Measurements from ENCODE around the gene GLS.
"Not testable (repeated sequence)": the region's sequence is repeated elsewhere in the genome, so short reads cannot be mapped to it uniquely, and the experiment has no call there.

The GLS gene

GRCh38 chr2:190856985-190857384 lies 23.6 kb upstream of the GLS start:
- DNase-seq (ENCODE audit: low read depth in 2 of 2) = no peak

GRCh38 chr2:190858817-190859216 lies 21.8 kb upstream of the GLS start:
- DNase-seq (ENCODE audit: low read depth in 2 of 2) = no peak

DNA sequence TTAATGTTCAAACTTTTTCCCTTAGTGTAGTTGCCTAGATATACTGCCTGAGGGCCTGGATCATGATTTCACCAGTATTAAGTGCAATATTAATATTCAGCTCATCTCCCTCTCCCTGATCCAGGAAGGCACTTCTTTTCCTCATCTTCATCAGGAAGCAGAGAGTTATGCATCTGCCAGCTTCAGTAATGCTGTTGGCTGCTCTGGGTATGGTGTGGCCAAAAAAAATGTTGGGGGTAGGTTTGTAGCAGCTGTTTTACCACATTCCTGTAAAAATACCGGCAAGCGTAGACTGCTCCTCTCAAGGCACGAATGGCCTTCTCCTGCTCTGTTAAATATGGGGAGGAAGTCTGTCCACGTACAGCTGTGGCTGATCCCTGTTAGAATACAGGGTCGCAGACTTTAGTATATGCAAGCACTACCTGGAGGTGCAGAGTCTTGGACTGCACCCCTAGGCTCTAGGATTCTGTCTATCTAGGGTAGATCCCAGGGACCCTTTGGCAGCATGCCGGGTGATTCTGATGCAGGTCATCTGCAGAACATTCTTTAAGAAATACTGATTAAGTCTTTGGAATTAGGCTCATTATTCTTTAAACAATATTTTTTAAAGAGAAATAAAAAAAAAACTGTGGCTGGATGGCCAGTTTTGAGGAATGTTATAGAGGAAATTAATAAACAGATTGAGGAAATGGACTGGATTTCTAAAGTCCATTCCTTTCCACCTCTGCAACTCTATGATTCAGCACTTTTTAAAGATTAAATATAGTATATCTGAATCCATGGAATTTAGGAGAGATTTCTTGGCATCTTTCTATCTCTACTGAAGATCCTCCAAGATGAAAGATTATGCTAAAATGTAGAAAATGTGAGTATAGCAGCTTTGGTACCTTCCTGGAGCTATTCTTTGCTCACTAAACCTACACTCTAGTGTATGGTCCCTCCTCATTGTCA lies 21.0 kb upstream of the GLS start:
- DNase-seq (ENCODE audit: low read depth in 2 of 2) = no peak

GRCh38 chr2:190860985-190861680 lies 19.5 kb upstream of the GLS start:
- DNase-seq (ENCODE audit: low read depth in 2 of 2) = no peak

- DNase-seq (ENCODE audit: low read depth in 2 of 2) = not testable (repeated sequence)
Measured at GRCh38 chr2:190862128-190862527, 18.5 kb upstream of the GLS start.

DNA sequence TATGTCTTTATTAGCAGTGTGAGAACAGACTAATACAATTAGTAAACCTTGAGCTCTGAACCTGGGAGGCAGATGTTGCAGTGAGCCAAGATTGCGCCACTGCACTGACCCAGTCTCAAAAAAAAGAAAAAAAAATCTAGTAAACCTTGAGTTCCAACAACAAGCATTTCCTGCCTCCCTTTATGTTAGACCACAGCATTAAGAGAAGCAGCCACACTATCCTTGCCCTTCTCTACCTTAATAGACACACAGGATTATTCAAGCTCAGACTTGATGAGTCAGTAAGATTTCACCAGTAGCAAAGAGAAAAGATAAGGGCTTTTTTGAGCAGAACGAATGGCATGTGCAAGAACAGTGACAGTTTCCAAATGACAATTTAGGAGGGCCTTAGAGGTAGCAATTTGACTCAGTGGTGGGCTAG lies 18.0 kb upstream of the GLS start:
- DNase-seq (ENCODE audit: low read depth in 2 of 2) = no peak

DNA sequence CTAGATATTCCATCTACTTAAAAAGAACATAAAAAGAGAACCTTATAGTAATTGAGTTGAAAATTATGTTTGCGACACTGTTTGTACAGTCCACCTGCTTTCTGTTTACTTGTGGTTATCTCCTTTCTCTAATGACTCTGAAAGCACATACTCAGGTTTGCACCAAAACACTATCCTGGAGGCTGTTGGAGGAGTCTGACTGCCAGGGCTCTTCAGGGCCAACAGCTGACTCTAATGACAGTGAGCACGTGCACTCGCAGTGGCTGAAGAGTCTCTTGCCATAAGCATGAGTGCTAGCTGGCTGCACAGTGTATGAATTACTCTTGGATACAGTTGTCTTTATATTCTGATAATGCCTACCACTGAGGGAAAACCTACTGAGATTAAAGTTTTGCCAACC lies 16.7 kb upstream of the GLS start:
- DNase-seq (ENCODE audit: low read depth in 2 of 2) = no peak

GRCh38 chr2:190864375-190864774 lies 16.2 kb upstream of the GLS start:
- DNase-seq (ENCODE audit: low read depth in 2 of 2) = no peak

- DNase-seq (ENCODE audit: low read depth in 2 of 2) = no peak
Measured at GRCh38 chr2:190867212-190867611, 13.4 kb upstream of the GLS start.

DNA sequence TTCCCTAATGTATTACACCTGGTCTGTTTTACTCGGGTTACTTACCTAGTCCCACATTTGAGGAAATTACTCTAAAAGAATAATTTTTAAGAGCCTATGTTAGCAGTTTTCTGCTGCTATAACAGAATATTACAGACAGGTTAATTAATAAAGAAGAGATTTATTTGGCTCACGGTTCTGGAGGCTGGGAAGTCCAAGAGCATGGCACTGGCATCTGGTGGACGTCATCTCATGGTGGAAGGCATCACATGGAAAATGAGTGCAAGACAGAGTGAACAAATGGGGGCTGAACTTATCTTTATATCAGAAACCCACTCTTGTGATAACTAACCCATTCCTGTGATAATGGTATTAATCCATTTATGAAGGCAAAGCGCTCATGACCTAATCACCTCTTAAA lies 12.8 kb upstream of the GLS start:
- no peak for DNase-seq (ENCODE audit: low read depth in 2 of 2)

DNA sequence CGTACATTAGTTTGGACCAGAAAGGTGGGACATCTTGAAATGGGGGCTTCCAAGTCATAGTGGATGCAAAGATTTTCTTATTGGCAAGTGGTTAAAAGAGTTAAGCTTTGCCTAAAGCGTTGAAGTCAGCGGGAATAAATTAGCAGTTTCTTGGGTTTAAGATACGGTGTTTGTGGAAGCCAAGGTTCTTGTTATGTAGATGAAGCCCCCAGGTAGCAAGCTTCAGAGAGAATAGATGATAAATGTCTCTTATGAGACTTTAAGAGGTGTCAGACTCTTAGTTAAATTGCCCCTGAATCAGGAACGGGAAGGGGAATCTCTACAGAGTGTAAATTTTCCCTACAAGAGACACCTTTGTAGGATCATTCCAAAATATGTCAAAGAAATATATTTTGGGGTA lies 10.9 kb upstream of the GLS start:
- no peak for DNase-seq (ENCODE audit: low read depth in 2 of 2)

DNA sequence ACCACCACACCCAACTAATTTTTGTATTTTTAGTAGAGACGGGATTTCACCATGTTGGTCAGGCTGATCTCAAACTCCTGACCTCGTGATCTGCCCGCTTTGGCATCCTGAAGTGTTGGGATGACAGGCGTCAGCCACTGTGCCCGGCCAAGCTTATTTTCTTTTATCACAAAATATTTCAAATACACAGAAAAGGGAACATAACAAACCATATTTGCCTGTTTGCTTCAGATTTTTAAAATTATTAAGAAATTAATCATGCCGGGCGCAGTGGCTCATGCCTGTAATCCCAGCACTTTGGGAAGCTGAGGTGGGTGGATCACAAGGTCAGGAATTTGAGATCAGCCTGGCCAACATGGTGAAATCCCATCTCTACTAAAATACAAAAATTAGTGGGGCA lies 7.2 kb upstream of the GLS start:
- DNase-seq (ENCODE audit: low read depth in 2 of 2) = not testable (repeated sequence)

DNA sequence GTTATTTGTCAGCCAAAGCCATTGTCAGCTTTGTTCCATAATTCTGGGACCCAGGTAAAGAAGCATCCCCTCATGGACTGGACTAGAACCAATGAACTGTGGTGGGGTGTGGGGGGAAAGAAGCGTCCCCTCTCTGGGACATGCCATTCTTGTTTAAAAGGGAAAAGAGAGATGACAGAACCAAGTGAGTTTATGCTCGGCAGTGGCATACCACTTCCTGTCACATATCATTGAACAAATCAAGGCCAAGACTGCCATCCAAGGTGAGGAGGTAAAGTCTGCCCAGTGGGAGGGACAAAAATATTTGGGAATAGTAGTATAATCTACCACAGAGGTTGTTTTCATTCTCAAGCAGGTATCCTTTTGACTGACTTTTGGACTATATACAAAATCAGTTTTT lies 4.7 kb upstream of the GLS start:
- DNase-seq (ENCODE audit: low read depth in 2 of 2) = no peak

- DNase-seq (ENCODE audit: low read depth in 2 of 2) = no peak
Measured at GRCh38 chr2:190876631-190877030, 4.0 kb upstream of the GLS start.

DNA sequence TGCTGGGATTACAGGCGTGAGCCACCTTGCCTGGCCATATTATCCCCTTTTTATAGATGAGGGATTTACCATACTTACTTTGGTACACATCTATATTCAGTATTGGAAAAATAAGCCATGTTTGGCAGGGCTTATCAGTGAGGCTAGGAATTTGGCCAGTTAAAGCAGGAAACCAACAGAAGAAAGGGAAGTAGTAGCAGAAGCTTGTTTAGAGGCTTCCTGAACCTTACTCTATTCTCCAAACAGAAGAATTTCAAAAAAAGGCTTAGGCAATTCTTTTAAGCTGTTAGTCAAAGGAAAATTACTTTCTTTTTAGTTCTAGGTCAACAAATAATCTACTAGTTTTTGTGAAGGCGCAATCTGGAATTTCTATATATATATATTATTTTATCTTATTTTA lies 3.2 kb upstream of the GLS start:
- no peak for DNase-seq (ENCODE audit: low read depth in 2 of 2)

- DNase-seq (ENCODE audit: low read depth in 2 of 2) = peak; percentile 24 to 26
Measured at GRCh38 chr2:190879474-190880377, 895 bp upstream of the GLS start.

DNA sequence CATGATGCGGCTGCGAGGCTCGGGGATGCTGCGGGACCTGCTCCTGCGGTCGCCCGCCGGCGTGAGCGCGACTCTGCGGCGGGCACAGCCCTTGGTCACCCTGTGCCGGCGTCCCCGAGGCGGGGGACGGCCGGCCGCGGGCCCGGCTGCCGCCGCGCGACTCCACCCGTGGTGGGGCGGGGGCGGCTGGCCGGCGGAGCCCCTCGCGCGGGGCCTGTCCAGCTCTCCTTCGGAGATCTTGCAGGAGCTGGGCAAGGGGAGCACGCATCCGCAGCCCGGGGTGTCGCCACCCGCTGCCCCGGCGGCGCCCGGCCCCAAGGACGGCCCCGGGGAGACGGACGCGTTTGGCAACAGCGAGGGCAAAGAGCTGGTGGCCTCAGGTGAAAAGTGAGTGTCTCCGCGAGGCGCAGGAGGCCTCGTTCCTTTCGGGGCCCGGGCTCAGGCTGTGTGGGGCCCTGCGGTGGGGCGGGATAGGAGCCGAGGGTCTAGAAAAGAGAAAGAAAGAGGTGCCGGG lies 520 bp downstream of the GLS start:
- DNase-seq (ENCODE audit: low read depth in 2 of 2) = no peak

DNA sequence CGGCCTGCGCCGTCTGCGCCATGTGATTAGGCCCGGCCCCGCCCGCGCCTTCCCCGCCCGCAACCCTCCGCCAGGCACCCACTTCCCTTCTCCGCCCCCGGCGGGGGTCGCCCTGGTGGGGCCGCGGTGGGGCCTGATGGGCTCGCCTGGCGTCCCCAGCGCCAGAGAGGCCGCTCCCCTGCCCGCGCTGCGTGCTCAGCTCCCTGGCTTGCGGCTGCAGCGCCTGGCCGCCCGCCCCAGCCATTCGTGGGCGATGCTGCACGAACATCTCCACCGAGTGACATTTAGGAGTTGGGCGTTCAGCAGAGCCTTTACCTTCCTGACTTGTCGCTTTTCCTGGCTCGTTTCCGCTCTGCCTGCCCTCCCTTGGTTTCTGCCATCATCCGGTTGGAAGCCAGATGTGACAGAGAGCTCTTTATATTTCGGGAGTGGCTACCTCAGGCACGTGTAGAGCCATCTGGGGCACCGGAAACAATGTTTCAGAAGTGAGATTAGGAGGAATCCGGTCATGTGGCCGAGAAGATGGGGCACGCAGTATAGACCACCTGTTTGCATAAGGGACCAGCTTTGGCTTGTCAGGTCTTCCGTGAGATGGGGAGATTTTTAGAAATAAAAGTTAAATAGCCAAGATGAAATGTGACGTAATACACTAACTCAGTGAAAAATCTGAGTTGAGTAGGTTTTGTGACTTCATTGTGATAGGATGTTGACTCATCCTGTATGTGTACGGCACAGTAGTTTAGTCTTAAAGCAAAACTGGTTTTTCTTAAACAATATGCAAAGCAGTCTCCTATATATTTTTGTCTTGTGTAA lies 1.2 kb downstream of the GLS start:
- peak; percentile 54 to 61 for DNase-seq (ENCODE audit: low read depth in 2 of 2)

DNA sequence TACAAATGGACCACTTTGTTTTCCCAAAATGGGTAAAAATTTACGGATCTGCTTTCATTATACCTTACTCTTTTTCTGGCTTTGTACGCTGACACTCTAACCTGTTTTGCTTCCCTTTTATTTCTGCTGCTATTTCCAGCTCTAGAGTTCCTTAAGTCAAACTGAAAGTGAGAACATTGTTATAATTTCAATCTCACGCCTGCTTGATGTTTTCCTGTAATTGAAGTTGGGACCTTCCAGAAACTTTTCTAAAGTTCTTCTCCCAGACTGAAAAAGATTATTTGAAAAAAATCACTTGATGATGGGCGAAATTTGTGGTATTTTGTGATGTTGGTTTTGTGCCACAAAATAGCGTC lies 1.8 kb downstream of the GLS start:
- no peak for DNase-seq (ENCODE audit: low read depth in 2 of 2)

DNA sequence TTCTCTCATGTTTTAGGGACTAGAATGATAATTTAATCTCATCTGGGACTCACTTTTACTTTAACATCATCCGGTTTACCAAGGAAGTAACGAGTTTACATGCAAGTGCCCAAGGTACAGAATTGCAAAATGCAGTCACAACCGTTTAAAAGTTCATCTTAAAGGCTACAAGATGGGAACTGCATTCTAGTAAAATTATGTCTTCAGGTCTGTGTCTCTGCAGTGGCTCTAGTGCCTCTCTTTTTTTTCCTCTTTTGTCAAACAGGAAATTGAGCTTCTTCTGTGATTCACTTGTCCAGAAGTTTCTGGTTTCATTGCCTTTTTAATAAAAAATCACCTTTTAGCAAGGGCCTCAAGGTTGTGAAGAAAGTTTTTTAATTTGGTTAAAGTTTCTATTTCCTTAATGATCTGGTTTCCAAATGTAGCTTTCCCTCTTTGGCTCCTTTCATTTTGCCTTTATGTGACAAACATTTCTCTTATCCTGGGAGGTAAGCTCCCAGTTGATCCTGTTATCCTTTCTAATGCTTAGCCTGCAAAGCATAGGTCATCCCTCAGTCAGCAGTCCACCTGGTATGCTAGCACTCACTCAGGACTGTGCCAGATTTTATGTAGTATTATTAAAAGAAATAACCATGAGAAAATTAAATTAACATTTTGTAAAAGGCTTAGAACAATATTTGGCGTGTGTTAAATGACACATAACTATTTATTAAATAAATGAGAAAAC lies 2.4 kb downstream of the GLS start:
- no peak for DNase-seq (ENCODE audit: low read depth in 2 of 2)

All from stimulated activated CD4-positive, alpha-beta T cell treated with anti-CD3 and anti-CD28 coated beads, Interleukin-4, amount 100 ng/mL, for 48 hours (primary cell).